CD4-positive, alpha-beta T cell treated with Interleukin-15 for 4 hours (primary cell): ENCODE data around the gene FAM168A.
"Not testable (repeated sequence)": the region's sequence is repeated elsewhere in the genome, so short reads cannot be mapped to it uniquely, and the experiment has no call there.

Experiments
- DNase-seq: peaks from one replicate; pipeline ENCODE4 v3.0.0-alpha.2; 2020; ENCODE audit warnings: low spot score

Gene FAM168A

GRCh38 chr11:73592640-73593039 lies 5.3 kb downstream of the FAM168A start:
- no peak for DNase-seq

DNA sequence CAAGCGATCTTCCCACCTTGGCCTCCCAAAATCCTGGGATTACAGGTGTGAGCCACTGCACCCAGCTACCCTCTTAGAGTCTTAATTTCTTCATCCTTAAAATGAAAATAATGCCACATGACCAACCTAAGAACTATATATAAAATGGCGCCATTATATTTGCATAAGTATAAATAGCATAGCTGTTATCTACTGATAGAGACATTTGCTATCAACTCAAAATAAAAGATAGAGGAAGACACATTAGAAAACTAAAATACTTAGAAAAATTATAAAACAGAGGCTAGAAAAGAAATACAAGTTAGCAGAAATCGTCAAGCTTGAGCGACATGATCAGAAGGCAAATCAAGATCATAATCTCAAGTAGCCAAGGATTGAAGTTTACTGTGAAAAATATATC lies 6.2 kb downstream of the FAM168A start:
- DNase-seq, result no peak

DNA sequence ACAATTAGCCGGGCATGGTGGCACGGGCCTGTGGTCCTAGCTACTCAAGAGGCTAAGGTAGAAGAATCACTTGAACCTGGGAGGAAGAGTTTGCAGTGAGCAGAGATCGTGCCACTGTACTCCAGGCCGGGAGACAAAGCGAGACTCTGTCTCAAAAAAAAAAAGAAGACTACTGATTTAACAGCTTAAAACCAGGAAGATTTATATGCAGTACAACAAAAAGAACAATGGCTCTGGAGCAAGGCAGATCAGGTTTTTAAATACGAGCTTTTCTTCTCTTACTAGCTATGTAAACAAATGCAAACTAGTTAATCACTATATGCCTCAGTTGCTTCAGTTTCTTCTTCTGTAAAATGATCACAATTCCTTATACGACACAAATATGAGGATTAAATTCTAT lies 6.9 kb downstream of the FAM168A start:
- no peak for DNase-seq

GRCh38 chr11:73586791-73587190 lies 11.1 kb downstream of the FAM168A start:
- DNase-seq, result no peak

DNA sequence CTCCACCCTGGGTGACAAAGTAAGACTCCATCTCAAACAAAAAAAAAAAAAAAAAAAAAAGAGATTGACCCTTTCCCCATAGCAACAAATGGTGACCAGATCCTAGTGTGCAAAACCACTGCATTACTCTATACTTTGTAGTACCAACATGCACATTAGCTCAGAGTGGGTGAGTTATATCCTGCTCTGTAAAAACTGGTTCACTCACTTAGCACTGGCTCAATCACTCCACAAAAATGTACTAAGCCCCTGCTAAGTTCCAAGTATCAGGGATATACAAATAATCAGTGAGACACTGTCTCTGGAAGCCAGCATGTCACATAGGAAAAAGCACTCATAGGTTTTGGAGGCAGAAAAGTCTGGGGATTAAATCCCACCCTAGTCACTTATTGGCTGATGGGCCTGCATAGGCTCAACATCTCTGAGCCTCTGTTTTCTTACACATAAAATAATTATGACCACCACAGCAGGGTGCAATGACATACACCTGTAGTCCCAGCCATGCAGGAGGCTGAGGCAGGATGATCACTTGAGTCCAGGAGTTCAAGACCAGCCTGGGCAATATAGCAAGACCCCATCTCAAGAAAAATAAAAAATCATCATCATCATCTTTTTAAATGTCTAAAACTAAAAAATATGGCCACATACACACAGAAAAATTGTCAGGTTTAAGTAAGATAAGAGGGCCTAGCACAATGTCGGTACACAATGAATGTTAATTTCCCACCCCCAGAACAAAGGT lies 11.9 kb downstream of the FAM168A start:
- no peak for DNase-seq

GRCh38 chr11:73584831-73585230 lies 13.1 kb downstream of the FAM168A start:
- no peak for DNase-seq

DNA sequence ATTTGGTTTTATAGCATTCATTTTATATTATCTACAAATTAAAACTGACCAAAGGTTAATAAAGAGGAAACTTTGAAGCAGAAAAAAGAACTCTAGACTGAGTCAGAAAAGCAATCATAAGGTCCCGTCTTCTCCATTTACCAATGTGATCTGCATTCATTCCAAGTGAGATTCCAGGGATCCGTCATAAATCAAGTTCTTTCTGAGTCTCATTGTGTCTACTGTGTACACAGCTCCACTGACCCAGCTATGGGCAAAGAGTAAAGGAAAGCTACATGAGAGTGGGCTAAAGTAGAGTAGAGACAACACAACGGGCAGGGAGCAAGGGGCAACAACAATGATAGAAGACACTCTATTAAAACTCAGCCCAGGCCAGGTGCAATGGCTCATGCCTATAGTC lies 15.3 kb downstream of the FAM168A start:
- DNase-seq, result no peak

- DNase-seq, result not testable (repeated sequence)
Observed at GRCh38 chr11:73580749-73581148, 17.2 kb downstream of the FAM168A start.

DNA sequence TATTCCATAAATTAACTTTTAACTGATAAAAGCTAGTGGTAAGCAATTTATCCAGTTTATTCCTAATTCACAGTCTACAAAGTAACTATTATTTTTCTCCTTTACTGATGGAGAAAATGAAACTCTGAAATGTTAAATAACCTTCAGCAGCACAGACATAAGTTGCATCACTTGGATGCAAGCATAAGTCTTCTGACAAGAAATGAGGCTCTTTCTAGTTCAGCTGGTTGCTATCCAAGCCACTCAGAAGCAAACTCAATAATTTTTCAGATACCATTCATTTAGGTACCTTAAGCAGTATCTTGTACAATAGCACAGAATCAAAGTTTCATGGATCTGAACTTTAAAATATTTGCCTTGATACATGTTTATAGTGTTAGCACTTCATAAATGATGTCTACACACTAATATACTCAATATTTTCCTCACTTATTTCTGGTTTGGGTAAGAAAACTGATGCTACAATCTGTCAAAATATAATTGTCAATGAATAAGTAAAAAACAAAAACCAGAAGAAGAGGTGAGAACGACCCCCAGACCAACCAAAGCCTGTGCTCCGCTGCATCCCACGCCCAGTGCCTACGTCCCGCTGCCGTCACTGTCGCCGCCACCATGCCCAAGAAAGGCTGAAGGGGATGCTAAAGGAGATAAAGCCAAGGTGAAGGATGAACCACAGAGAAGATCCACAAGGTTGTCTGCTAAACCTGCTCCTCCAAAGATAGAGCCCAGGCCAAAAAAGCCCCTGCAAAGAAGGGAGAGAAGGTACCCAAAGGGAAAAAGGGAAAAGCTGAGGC lies 18.1 kb downstream of the FAM168A start:
- no peak for DNase-seq

DNA sequence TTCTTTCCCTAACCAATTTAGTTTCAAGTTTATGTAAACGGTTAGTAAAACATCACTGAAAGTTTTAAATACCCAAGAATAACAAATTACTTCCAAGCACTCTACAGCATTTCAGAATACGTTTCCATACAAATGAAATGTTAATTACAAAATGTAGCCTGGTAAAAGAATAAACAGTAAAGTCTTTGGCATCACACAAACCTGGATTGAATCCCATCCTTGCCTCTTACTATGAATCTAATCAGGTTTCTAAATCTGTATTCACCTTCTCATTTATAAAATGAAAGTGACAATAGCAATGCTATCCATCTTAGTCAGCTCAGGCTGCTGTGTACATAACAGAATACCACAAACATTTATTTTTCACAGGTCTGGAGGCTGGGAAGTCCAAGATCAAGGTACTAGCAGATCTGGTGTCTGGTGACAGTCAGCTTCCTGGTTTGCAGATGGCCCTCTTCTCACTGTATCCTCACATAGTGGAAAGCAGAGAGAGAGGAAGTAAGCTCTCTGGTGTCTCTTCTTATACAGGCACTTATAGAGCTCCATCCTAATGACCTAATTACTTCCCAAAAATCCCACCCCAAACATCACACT lies 19.2 kb downstream of the FAM168A start:
- no peak for DNase-seq

- no peak for DNase-seq
Observed at GRCh38 chr11:73577496-73577917, 20.4 kb downstream of the FAM168A start.

- DNase-seq, result no peak
Observed at GRCh38 chr11:73576185-73576614, 21.7 kb downstream of the FAM168A start.

DNA sequence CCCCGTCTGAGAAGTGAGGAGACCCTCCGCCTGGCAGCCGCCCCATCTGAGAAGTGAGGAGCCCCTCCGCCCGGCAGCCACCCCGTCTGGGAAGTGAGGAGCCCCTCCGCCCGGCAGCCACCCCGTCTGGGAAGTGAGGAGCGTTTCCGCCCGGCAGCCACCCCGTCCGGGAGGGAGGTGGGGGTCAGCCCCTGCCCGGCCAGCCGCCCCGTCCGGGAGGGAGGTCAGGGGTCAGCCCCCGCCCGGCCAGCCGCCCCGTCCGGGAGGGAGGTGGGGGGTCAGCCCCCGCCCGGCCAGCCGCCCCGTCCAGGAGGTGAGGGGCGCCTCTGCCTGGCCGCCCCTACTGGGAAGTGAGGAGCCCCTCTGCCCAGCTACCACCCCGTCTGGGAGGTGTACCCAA lies 25.9 kb downstream of the FAM168A start:
- not testable (repeated sequence) for DNase-seq

DNA sequence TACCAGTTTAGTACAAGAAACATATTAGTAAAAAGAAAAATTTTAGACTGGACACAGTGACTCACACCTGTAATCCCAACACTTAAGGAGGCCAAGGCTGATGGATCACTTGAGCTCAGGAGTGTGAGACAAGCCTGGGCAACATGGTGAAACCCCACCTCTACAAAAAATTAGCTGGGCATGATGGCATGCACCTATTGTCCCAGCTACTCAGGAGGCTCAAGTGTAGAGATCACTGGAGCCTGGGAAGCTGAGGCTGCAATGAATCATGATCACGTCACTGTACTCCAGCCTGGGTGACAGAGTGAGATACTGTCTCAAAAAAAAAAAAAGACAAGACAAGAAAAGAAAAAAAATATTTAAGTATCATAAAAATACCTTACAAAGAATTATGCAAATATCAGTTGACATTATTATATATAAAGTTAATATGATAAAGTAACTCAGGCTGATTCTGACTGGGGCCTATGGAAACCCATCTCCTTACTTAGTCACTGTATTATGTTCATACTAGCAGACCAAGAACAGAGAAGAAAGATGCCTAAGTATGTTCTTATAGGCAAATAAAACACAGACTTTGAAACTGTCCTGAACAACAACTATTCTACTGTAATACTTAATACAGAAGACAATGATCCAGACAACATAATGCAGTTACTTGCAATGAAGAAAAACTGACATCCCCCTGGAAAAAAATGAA lies 27.3 kb downstream of the FAM168A start:
- DNase-seq, result no peak

GRCh38 chr11:73566977-73567755 lies 30.7 kb downstream of the FAM168A start:
- DNase-seq, result no peak

GRCh38 chr11:73566422-73566821 lies 31.5 kb downstream of the FAM168A start:
- DNase-seq, result no peak

- no peak for DNase-seq
Observed at GRCh38 chr11:73565804-73566203, 32.1 kb downstream of the FAM168A start.

DNA sequence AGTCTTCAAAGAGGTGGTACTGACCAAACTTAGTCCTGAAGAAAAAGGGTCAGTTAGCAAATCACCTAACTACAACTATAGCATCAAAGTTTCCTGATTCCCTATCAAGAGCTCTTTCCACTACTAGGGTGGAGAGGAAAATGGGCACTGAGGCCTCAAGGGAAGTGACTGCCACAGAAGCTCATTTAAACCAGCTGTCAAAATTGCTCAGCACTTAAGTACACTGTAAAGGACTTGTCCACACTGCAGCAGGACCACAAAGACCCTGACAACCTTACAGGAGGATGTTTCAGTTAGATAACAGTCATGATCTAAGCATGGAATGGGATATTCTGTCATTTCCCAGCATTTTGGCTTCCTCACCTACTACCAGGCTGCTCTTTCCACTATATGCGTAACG lies 33.0 kb downstream of the FAM168A start:
- DNase-seq, result no peak

GRCh38 chr11:73563539-73564200 lies 34.2 kb downstream of the FAM168A start:
- DNase-seq, result no peak

DNA sequence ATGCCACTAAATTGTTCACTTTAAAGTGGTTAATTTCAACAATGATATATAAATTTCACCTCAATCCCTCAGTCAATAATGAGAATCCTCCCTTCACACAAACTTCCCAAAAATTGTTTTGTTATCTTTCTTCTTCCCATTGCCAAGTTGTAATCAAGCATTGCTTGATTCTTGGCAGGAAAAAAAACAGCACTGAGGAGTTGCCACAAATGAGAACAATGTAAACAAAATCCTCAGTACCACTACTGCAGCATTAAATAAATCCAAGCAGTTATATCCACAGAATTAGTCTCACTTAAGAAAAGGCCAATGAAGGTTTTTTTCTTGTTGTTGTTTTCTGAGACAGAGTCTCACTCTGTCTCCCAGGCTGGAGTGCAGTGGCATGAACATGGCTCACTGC lies 38.2 kb downstream of the FAM168A start:
- DNase-seq, result no peak

DNA sequence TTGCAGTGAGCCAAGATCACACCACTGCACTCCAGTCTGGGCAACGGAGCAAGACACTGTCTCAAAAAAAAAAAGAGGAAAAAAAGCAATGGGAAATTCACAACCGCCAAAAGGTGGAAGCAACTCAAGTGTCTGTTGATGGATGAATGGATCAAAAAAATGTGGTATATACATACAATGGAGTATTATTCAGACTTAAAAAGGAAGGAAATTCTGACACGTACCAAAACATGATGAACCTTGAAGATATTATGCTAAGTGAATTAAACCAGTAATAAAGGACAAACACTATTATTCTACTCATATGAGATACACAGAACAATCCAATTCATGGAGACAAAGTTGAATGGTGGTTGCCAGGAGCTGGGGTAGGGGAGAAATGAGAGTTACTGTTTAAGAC lies 40.9 kb downstream of the FAM168A start:
- no peak for DNase-seq
